ENCODE data around the gene STEEP1. TPM values are rescaled to one million over a fixed set of nuclear protein-coding genes. Genes with fewer than 3 reads are reported as not detected.

The STEEP1 gene
- total RNA-seq = 38.8 TPM
- 20.4 TPM for polyA plus RNA-seq
- long read RNA-seq, donor 1 = 0 reads
- long read RNA-seq, donor 2, transcript CXorf56-204 (7 exons, 1,056 nt) = major isoform, 10 of 11 reads
- long read RNA-seq, donor 2, partial matches to known transcripts = 0 of 11 reads
- long read RNA-seq, donor 2, other reads (novel, unspliced or antisense) = 0 of 11 reads
- long read RNA-seq, donor 3, transcript CXorf56-204 (7 exons, 1,056 nt) = major isoform, 5 of 72 reads
- long read RNA-seq, donor 3, partial matches to known transcripts = 22 of 72 reads
- long read RNA-seq, donor 3, other reads (novel, unspliced or antisense) = 45 of 72 reads
- long read RNA-seq, donor 4 = 0 reads
- long read RNA-seq, donor 5, partial matches to known transcripts = 37 of 98 reads
- long read RNA-seq, donor 5, other reads (novel, unspliced or antisense) = 60 of 98 reads
- long read RNA-seq, donor 6, partial matches to known transcripts = 0 of 4 reads
- long read RNA-seq, donor 6, other reads (novel, unspliced or antisense) = 0 of 4 reads
- long read RNA-seq, donor 7, partial matches to known transcripts = 0 of 4 reads
- long read RNA-seq, donor 7, other reads (novel, unspliced or antisense) = 0 of 4 reads
- long read RNA-seq, donor 8, partial matches to known transcripts = 0 of 3 reads
- long read RNA-seq, donor 8, other reads (novel, unspliced or antisense) = 0 of 3 reads
- long read RNA-seq, donor 9, partial matches to known transcripts = 0 of 1 reads
- long read RNA-seq, donor 9, other reads (novel, unspliced or antisense) = 0 of 1 reads
- long read RNA-seq, donor 10, partial matches to known transcripts = 0 of 1 reads
- long read RNA-seq, donor 10, other reads (novel, unspliced or antisense) = 0 of 1 reads

DNA sequence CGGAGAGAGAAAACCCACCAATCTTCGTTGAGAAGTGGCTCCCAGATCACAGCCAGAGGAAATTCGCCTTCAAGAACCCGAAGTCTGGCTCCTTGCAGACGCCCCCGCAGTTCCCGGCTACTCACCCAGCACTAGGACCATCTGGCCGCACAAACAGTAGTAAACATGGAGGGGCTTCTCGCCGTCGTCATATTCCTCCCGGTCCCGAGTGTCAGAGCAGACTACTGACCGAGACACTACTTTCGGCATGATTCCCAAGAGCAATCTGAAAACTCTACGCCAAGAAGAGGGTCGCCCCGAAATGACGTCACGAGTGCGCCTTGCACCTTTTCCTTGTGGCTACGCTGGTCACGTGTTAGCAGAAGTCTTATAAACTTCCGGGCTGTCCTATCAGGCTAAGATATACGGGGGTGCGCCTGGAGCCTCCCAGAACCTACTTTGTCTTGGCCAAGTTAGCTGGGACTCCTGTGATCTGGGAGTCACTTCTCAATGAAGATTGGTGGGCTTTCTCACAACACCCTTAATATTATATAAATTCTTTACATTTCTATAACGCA lies at the start of gene STEEP1:
Gene STEEP1, minus strand, starts transcription at position 303 of the 557 bp plus-strand sequence. Its CDS starts 54 bp downstream, at position 249.
- H3K4me1 ChIP-seq (ENCODE audit: control insufficient read depth in 2 of 2, insufficient read depth in 2 of 2, low read length in 2 of 2) = peaks cover 0 to 3% of the 10 kb centered on the region in 2 donors
- no peaks in the 10 kb centered on the region for H3K27me3 ChIP-seq (ENCODE audit: control insufficient read depth in 2 of 2, insufficient read depth in 1 of 2, low read length in 1 of 2)
- peak; percentile 70 to 94 (median 85) for DNase-seq (ENCODE audit: low read depth in 6 of 9, low spot score in 9 of 9)
- H3K9me3 ChIP-seq (ENCODE audit: control insufficient read depth in 2 of 2, insufficient read depth in 1 of 2, low read length in 1 of 2) = no peaks in the 10 kb centered on the region
- H3K27ac ChIP-seq (ENCODE audit: low read depth in 1 of 2, low read length in 1 of 2) = peak within 1 kb of the TSS; percentile 34 to 74
- H3K4me3 ChIP-seq (ENCODE audit: low read length in 2 of 2) = peak within 1 kb of the TSS; percentile 54 to 62
- peaks cover 0 to 2% of the 10 kb centered on the region in 2 donors for H3K36me3 ChIP-seq (ENCODE audit: control insufficient read depth in 2 of 2, insufficient read depth in 2 of 2, low read length in 1 of 2)
- 1% methylated on average over 27 of the region's 27 CpGs for WGBS

DNA sequence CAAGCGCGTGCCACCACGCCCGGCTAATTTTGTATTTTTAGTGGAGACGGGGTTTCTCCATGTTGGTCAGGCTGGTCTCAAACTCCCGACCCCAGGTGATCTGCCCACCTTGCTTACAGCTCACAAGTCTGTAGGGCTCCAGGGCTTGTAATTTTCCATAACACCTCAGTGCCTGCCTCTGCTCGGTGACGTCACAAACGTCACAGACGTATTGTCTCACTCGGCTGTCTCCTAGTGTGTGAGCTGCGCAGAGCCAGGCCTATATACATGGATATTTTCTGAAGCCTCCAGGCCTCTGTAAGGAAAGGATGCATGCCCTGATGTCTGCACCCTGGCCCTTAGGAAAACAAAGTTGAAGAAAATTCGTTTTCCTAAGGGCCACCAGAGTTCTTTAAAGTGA lies 49.6 kb upstream of the STEEP1 start:
- H3K27me3 ChIP-seq (ENCODE audit: control insufficient read depth in 2 of 2, insufficient read depth in 1 of 2, low read length in 1 of 2) = no peaks in the 10 kb centered on the region
- peaks cover 3 to 22% of the 10 kb centered on the region in 2 donors for H3K36me3 ChIP-seq (ENCODE audit: control insufficient read depth in 2 of 2, insufficient read depth in 2 of 2, low read length in 1 of 2)
- H3K4me1 ChIP-seq (ENCODE audit: control insufficient read depth in 2 of 2, insufficient read depth in 2 of 2, low read length in 2 of 2) = no peaks in the 10 kb centered on the region
- H3K9me3 ChIP-seq (ENCODE audit: control insufficient read depth in 2 of 2, insufficient read depth in 1 of 2, low read length in 1 of 2) = no peaks in the 10 kb centered on the region
- H3K27ac ChIP-seq (ENCODE audit: low read depth in 1 of 2, low read length in 1 of 2) = no peak overlapping the region
- WGBS = 95% methylated on average over 13 of the region's 13 CpGs
- H3K4me3 ChIP-seq (ENCODE audit: low read length in 2 of 2) = no peak overlapping the region
- DNase-seq (ENCODE audit: low read depth in 6 of 9, low spot score in 9 of 9) = no peak

DNA sequence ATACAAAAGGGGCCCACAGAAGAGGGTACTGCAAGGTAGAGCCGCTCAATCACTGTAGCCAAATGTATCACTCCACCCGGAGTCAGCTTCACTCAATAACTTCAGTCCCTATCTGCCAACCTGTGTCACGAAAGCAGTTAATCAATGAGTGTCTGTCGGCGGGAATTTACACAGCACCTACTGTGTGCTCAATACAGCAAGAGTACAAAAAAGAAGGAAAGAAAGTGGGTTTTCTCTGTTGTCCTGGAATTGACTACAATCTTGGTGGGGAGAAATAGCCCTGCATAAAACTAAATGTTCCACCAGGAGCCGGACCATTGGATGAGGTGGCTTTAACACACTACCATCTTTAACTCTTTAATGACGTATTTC lies 41.8 kb upstream of the STEEP1 start:
- no peaks in the 10 kb centered on the region for H3K36me3 ChIP-seq (ENCODE audit: control insufficient read depth in 2 of 2, insufficient read depth in 2 of 2, low read length in 1 of 2)
- WGBS = 82% methylated on average over 7 of the region's 7 CpGs
- peaks cover 0 to 4% of the 10 kb centered on the region in 2 donors for H3K27me3 ChIP-seq (ENCODE audit: control insufficient read depth in 2 of 2, insufficient read depth in 1 of 2, low read length in 1 of 2)
- H3K27ac ChIP-seq (ENCODE audit: low read depth in 1 of 2, low read length in 1 of 2) = peak overlapping the region in 1 of 2 donors; percentile 98
- peak in 1 of 9 donors; percentile 10 for DNase-seq (ENCODE audit: low read depth in 6 of 9, low spot score in 9 of 9)
- peak overlapping the region; percentile 68 to 76 for H3K4me3 ChIP-seq (ENCODE audit: low read length in 2 of 2)
- no peaks in the 10 kb centered on the region for H3K9me3 ChIP-seq (ENCODE audit: control insufficient read depth in 2 of 2, insufficient read depth in 1 of 2, low read length in 1 of 2)
- H3K4me1 ChIP-seq (ENCODE audit: control insufficient read depth in 2 of 2, insufficient read depth in 2 of 2, low read length in 2 of 2) = peaks cover 0 to 4% of the 10 kb centered on the region in 2 donors

DNA sequence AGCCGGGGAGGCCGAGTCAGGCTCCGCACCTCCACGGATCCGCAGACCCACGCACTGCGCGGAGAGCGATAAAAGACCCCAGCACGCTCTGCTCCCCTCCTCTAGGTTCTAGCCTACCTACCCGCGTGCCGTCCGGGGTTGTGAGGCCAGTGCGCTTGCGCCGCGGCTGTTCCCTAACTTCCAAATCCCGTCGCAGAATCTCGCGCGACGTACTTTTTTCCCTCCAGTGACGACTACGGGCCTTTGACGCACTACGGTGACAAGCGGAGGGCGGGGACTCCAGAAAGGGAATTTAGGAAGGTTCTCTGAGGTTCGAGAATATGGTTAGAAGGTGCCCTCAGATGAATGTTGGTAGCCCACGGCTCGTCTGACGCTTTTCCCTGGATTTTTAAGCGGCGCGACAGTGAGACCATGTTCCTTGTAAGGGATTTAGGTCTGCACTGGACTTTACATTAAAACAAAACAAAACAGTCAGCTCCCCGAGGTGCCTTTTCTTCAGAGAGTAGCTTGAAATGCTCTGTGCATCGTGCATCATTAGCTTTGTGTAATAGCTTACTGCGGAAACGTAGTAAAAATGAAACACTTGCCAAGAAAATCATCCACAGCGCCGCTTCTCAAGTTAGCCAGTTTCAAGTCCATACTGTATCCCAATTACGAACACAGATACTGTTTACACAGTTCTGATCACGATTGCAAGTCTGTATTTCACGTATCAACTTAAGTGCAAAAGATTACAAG lies 41.2 kb upstream of the STEEP1 start, which contains the start of gene NKRF:
Gene NKRF, minus strand, starts transcription at position 145 of the 738 bp plus-strand sequence.
- peaks cover 0 to 4% of the 10 kb centered on the region in 2 donors for H3K4me1 ChIP-seq (ENCODE audit: control insufficient read depth in 2 of 2, insufficient read depth in 2 of 2, low read length in 2 of 2)
- peak within 1 kb of the TSS; percentile 98 for H3K27ac ChIP-seq (ENCODE audit: low read depth in 1 of 2, low read length in 1 of 2)
- H3K36me3 ChIP-seq (ENCODE audit: control insufficient read depth in 2 of 2, insufficient read depth in 2 of 2, low read length in 1 of 2) = no peaks in the 10 kb centered on the region
- no peaks in the 10 kb centered on the region for H3K9me3 ChIP-seq (ENCODE audit: control insufficient read depth in 2 of 2, insufficient read depth in 1 of 2, low read length in 1 of 2)
- WGBS = 7% methylated on average over 46 of the region's 46 CpGs
- H3K27me3 ChIP-seq (ENCODE audit: control insufficient read depth in 2 of 2, insufficient read depth in 1 of 2, low read length in 1 of 2) = peaks cover 0 to 4% of the 10 kb centered on the region in 2 donors
- peak within 1 kb of the TSS; percentile 68 to 76 for H3K4me3 ChIP-seq (ENCODE audit: low read length in 2 of 2)
- peak; percentile 80 to 96 (median 88) for DNase-seq (ENCODE audit: low read depth in 6 of 9, low spot score in 9 of 9)

DNA sequence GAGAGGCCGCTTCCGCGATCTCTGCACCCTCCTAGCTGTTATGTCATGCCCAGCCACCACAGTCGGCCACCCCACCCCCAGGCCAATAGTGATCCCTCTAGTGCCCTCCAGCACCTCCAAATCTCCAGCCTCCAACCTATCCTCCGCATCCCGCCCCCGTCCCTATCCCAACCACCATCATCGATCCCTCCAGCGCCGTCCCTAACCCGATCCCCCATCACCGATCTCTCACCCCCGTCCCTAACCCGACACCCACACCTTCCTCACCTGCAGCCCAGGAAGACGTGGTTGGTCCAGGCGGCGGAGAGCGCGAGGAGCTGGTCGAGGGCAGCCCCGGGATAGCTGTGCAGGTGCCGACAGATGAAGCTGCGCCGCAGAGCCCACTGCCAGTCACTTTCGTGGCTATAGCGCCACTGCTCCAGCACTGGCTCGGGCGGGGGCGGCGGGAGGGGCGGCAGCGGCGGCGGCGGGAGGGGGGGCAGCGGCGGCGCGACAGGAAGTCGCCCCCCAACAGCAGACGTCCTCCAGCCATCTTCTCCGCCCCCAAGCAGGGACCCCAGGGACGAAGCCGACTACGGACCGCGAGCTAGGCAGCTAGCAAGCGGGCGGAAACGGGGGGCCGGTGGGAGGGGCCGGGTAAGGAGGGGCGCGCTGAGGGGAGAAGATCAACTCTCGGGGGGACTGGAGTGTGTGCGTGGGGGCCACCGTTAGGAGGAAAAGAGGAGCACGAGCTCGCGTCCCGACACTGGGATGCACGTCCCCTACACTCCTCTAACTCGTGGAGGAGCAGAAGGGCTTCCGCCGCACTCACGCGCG lies 40.5 kb upstream of the STEEP1 start:
- peak overlapping the region; percentile 68 to 76 for H3K4me3 ChIP-seq (ENCODE audit: low read length in 2 of 2)
- H3K36me3 ChIP-seq (ENCODE audit: control insufficient read depth in 2 of 2, insufficient read depth in 2 of 2, low read length in 1 of 2) = no peaks in the 10 kb centered on the region
- peak in 6 of 9 donors; percentile 17 to 73 (median 44) for DNase-seq (ENCODE audit: low read depth in 6 of 9, low spot score in 9 of 9)
- peaks cover 0 to 4% of the 10 kb centered on the region in 2 donors for H3K4me1 ChIP-seq (ENCODE audit: control insufficient read depth in 2 of 2, insufficient read depth in 2 of 2, low read length in 2 of 2)
- peaks cover 0 to 4% of the 10 kb centered on the region in 2 donors for H3K27me3 ChIP-seq (ENCODE audit: control insufficient read depth in 2 of 2, insufficient read depth in 1 of 2, low read length in 1 of 2)
- under 1% methylated on average over 68 of the region's 68 CpGs for WGBS
- peak overlapping the region; percentile 98 for H3K27ac ChIP-seq (ENCODE audit: low read depth in 1 of 2, low read length in 1 of 2)
- no peaks in the 10 kb centered on the region for H3K9me3 ChIP-seq (ENCODE audit: control insufficient read depth in 2 of 2, insufficient read depth in 1 of 2, low read length in 1 of 2)

DNA sequence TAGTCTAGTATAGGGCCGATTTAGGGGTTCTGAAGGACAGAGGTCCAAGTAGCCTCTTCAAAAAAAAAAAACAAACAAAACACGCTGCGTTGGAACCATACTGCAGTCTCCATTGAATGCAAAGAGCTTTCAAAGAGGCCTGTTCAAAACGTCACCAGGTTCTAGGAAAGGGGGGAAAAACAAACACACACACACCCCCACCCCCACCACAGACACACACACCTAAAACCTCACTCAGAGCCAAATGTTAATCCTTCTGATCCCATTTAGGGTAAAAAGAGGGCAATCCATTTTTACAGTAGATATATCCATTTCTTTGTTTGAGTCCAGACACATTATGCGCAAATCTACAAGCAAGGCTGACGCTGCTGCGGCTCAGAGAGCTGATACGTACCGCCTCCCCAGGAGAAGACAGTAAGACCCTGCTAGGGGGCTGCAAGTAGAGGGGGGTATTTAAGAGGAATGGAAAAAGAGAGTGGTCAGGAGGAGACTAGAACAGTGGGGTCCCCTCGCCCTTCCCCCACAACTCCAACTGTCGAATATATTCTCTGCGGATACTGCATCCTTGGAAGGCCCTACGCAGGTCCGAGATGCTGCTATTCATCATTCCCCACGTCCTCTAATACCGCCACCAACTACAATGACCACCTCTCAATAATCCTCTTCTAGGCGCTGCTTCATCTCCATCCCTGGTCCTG lies 39.7 kb upstream of the STEEP1 start:
- H3K4me3 ChIP-seq (ENCODE audit: low read length in 2 of 2) = peak overlapping the region; percentile 68 to 76
- peak overlapping the region; percentile 98 for H3K27ac ChIP-seq (ENCODE audit: low read depth in 1 of 2, low read length in 1 of 2)
- H3K36me3 ChIP-seq (ENCODE audit: control insufficient read depth in 2 of 2, insufficient read depth in 2 of 2, low read length in 1 of 2) = no peaks in the 10 kb centered on the region
- H3K9me3 ChIP-seq (ENCODE audit: control insufficient read depth in 2 of 2, insufficient read depth in 1 of 2, low read length in 1 of 2) = no peaks in the 10 kb centered on the region
- WGBS = 14% methylated on average over 17 of the region's 17 CpGs
- H3K4me1 ChIP-seq (ENCODE audit: control insufficient read depth in 2 of 2, insufficient read depth in 2 of 2, low read length in 2 of 2) = peaks cover 0 to 4% of the 10 kb centered on the region in 2 donors
- peak in 2 of 9 donors; percentile 18 to 39 for DNase-seq (ENCODE audit: low read depth in 6 of 9, low spot score in 9 of 9)
- H3K27me3 ChIP-seq (ENCODE audit: control insufficient read depth in 2 of 2, insufficient read depth in 1 of 2, low read length in 1 of 2) = peaks cover 0 to 4% of the 10 kb centered on the region in 2 donors

DNA sequence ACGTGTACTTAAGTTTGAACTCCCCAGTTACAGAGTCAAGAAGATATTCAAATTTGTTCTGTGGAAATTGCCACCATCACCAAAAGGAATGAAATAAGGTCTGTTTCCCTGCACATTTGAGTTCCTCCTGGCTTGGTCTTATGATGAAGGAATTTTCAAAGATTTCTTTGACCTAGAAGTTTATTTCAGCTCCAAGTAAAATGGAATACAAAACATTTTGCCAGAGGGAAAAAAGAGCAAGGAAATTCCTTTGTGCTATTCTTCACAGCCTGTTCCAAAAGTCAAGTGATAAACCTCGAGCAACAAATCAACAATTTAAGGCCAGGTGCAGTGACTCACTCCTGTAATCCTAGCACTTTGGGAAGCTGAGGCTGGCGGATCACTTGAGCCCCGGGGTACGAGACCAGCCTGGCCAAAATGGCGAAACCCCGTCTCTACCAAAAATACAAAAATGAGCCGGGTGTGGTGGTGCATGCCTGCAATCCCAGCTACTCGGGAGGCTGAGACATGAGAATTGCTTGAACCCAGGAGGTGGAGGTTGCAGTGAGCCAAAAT lies 37.6 kb upstream of the STEEP1 start:
- no peak for DNase-seq (ENCODE audit: low read depth in 6 of 9, low spot score in 9 of 9)
- peaks cover 0 to 4% of the 10 kb centered on the region in 2 donors for H3K4me1 ChIP-seq (ENCODE audit: control insufficient read depth in 2 of 2, insufficient read depth in 2 of 2, low read length in 2 of 2)
- 93% methylated on average over 9 of the region's 9 CpGs for WGBS
- no peak overlapping the region for H3K27ac ChIP-seq (ENCODE audit: low read depth in 1 of 2, low read length in 1 of 2)
- no peak overlapping the region for H3K4me3 ChIP-seq (ENCODE audit: low read length in 2 of 2)
- H3K9me3 ChIP-seq (ENCODE audit: control insufficient read depth in 2 of 2, insufficient read depth in 1 of 2, low read length in 1 of 2) = no peaks in the 10 kb centered on the region
- H3K27me3 ChIP-seq (ENCODE audit: control insufficient read depth in 2 of 2, insufficient read depth in 1 of 2, low read length in 1 of 2) = peaks cover 0 to 4% of the 10 kb centered on the region in 2 donors
- H3K36me3 ChIP-seq (ENCODE audit: control insufficient read depth in 2 of 2, insufficient read depth in 2 of 2, low read length in 1 of 2) = no peaks in the 10 kb centered on the region
